ENCODE data around the gene METTL26.

The METTL26 gene

DNA sequence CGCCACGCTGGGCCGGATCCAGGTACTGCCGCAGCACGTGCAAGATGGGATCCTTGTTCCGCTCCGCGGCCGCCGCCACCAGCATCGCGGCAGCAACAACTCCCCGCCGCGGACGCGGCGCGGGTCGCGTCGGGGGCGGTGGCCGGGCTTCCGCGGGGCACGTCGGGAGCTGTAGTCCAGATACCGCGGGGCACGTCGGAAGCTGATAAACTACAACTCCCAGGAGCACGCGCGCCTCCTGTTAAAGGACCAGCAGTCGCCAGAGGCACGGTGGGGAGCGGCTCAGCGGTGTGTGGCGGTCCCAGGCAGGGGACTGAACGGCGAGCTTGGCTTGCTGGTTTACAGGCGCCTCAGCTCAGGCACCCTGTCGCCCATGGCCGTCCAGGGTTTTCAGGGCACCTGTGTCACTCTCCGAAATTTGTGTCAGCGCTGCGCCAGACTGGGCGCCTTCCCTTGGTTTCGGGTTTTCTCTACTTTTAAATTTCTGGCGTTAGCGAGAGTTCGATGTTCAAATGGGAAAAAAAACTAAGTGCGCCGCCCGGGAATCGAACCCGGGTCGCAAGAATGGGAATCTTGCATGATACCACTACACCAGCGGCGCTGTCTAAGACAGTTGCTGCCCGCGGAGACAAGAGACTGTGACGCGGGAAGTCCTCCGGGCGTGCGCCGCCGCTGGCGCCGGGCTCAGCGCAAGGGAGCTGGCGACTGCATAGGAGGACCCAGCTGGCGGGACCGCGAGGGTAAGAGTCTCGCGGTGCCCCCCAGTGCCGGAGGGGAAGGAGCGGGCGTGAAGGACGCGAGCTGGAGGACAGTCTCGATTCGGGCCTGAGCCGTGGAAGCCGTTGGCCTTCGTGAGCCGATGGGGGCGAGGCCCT lies at the start of gene METTL26:
Gene METTL26, minus strand, starts transcription at position 100 of the 875 bp plus-strand sequence. Its CDS starts 15 bp downstream, at position 85.
- Mint-ChIP-seq H3K27ac (peak within 1 kb of the TSS; percentile 95 to 100), H3K4me3 (peak within 1 kb of the TSS; percentile 96 to 100), H3K27me3 (peaks cover 7% of the 10 kb centered on the region), H3K4me1 (peaks cover 34% of the 10 kb centered on the region), H3K9me3 (no peaks in the 10 kb centered on the region)
- peak; percentile 94 to 97 for DNase-seq
- peak; percentile 89 for ATAC-seq

DNA sequence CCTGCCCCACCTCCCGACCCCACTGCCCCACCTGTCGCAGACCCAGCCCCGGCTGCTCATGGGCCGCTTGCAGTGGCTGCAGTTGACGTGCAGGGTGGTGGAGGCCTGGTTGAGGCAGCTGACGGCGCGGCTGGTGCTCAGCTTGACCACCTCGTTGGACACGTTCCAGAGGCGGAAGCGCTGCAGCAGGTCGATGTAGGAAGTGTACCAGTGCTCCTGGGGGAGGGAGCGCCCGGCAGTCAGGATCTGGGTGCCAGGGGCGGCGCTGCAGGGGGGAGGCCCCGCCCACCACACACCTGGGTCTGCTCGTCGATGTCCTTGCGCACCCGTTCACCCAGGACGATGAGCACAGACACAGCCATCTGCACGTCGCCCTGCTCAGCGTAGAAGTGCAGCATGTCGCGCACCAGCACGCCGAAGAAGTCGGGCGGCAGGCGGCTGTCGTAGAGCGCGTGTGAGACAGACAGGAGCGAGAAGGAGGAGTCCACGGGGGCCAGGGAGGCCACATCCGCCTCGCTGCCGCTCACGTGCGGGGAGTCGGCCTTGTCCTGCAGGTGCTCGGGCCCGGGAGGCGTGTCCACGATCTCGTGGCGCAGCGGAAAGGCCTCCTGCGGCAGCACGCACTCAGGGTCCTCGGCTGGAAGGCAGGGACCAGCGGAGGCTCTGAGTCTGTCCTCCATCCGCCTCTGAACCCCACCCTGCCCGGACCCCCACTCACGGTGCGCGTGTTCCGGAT lies 49.0 kb upstream of the METTL26 start:
- Mint-ChIP-seq H3K4me3 (no peak overlapping the region), H3K27ac (no peak overlapping the region), H3K27me3 (no peaks in the 10 kb centered on the region), H3K9me3 (no peaks in the 10 kb centered on the region), H3K4me1 (peaks cover 82% of the 10 kb centered on the region)
- DNase-seq (no peak), ATAC-seq (no peak)

GRCh38 chr16:684071-684794 lies 48.1 kb upstream of the METTL26 start, which contains the start of gene JMJD8:
JMJD8 (minus strand) TSS chr16:684334; CDS start chr16:684319, 15 bp downstream.
- ATAC-seq (peak; percentile 87), DNase-seq (peak; percentile 95 to 97)
- peak within 1 kb of the TSS; percentile 33 to 82 for H3K27ac Mint-ChIP-seq
- H3K4me1 Mint-ChIP-seq: peaks cover 78% of the 10 kb centered on the region
- no peaks in the 10 kb centered on the region for H3K9me3 Mint-ChIP-seq
- no peaks in the 10 kb centered on the region for H3K27me3 Mint-ChIP-seq
- peak within 1 kb of the TSS; percentile 83 to 90 for H3K4me3 Mint-ChIP-seq

DNA sequence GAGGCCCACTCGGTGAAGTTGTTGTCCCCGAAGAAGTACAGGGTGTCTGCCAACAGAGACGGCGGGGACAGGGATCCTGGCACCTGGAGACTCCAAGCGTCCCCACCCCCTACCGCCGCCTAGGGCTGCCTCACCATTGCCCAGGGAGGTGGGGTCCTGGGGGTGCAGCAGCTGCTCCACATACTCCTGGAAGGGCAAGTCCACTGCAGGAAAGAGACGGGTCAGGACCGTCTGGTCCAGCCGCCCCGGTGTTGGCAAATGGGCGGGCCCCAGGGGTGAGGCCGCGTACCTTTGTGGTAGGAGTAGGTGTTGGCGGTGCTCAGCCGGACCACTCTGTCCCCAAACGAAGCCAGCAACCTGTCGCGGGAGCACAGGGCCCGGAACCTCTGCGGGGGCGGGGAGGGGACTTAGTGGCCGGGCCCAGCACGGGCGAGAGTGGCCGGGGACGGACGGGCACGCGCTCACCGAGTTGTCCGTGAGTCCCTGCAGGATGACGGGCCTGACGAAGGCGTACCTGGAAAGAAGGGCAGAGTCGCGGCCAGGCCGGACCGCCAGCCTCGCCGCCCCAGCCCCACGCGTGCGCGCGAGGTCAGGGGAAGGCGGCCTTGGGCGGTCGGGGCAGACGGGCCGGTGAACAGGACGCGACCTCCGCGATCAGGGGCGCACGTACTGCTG lies 47.4 kb upstream of the METTL26 start:
- Mint-ChIP-seq H3K27me3 (no peaks in the 10 kb centered on the region), H3K4me1 (peaks cover 77% of the 10 kb centered on the region), H3K4me3 (peak overlapping the region; percentile 76 to 90), H3K9me3 (no peaks in the 10 kb centered on the region), H3K27ac (peak overlapping the region in 1 of 2 donors; percentile 82)
- ATAC-seq: no peak
- DNase-seq: no peak

DNA sequence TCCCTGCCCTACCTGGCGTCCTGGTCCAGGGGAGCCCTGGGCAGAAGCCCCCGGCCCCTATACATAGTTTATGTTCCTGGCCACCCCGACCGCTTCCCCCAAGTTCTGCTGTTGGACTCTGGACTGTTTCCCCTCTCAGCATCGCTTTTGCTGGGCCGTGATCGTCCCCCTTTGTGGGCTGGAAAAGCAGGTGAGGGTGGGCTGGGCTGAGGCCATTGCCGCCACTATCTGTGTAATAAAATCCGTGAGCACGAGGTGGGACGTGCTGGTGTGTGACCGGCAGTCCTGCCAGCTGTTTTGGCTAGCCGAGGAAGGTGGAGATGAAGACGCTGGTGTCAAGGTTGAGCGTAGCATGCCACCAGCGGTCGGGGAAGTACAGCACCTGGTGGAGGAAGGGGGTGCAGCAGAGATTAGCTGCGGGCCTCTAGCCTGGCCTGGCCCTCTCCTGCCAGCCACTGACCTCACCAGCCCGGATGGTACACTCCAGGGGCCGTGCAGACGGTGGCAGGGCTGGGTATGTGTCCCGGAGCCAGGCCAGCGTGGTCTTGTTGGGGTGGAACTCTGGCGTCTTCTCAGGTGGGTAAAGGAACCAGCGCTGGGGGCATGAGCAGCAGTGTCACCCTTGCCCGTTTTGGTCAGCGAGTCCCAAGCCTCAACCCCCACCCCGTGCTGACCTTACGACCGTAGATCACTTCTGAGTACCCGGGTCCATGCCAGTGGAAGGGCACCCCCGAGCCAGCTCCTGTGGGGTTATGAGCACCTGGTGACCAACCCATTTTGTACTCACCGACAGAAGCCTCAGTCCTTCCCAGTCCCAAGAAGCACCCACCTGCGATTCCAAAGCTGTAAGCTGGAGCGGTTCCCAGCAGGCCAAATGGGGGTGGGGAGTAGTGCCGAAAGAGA lies 46.6 kb upstream of the METTL26 start:
- DNase-seq (no peak), ATAC-seq (no peak)
- peak overlapping the region in 1 of 2 donors; percentile 87 for H3K27ac Mint-ChIP-seq
- H3K4me3 Mint-ChIP-seq: peak overlapping the region; percentile 76 to 90
- H3K9me3 Mint-ChIP-seq: no peaks in the 10 kb centered on the region
- H3K4me1 Mint-ChIP-seq: peaks cover 69% of the 10 kb centered on the region
- no peaks in the 10 kb centered on the region for H3K27me3 Mint-ChIP-seq

DNA sequence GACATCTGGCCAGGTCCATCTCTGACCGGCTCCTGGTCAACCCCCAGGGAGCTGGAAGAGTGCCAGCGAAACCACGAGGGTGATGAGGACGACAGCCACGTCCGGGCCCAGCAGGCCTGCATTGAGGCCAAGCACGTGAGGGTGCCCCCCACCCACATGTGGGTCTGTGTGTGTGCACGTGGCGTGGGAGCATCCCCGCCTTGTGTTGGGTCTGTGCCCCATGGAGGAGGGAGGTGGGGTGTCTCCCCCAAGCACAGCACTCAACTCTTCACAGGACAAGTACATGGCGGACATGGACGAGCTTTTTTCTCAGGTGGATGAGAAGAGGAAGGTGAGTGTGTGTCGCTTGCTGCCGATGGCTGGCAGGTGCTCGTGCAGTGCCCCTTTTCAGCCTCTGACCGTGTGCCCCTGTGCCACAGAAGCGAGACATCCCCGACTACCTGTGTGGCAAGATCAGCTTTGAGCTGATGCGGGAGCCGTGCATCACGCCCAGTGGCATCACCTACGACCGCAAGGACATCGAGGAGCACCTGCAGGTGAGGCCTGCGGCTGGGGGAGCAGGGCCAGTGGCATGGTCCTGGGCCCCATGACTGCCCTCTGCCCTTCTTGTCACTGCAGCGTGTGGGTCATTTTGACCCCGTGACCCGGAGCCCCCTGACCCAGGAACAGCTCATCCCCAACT lies 45.8 kb upstream of the METTL26 start:
- Mint-ChIP-seq H3K27ac (no peak overlapping the region), H3K4me3 (peak overlapping the region; percentile 85 to 90), H3K9me3 (no peaks in the 10 kb centered on the region), H3K27me3 (peaks cover 6% of the 10 kb centered on the region), H3K4me1 (peaks cover 67% of the 10 kb centered on the region)
- ATAC-seq: no peak
- no peak for DNase-seq

DNA sequence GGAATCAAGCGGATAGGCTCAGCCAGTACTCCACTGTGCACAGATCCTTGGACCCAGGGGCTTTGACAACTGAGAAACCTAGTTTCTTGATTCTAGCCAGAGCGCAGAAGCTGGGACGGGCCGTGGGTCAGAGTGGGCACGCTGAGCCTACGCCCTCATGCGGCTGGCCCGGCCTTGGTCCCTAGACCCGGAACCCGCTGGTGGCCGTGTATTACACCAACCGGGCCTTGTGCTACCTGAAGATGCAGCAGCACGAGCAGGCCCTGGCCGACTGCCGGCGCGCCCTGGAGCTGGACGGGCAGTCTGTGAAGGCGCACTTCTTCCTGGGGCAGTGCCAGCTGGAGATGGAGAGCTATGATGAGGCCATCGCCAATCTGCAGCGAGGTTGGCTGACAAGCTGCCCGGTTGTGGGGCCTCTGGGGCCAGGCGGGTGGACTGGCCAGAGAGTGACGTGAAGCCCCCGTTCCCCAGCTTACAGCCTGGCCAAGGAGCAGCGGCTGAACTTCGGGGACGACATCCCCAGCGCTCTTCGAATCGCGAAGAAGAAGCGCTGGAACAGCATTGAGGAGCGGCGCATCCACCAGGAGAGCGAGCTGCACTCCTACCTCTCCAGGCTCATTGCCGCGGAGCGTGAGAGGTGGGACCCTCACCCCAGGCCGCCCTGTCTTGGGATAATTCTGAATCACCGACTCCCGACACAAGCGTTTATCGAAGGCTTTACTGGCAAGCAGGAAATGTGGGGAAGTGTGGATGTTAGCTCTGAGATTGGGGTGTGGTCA lies 45.1 kb upstream of the METTL26 start:
- no peak for DNase-seq
- H3K4me3 Mint-ChIP-seq: peak overlapping the region; percentile 85 to 90
- H3K27ac Mint-ChIP-seq: no peak overlapping the region
- no peaks in the 10 kb centered on the region for H3K9me3 Mint-ChIP-seq
- no peak for ATAC-seq
- peaks cover 62% of the 10 kb centered on the region for H3K4me1 Mint-ChIP-seq
- H3K27me3 Mint-ChIP-seq: peaks cover 10% of the 10 kb centered on the region

DNA sequence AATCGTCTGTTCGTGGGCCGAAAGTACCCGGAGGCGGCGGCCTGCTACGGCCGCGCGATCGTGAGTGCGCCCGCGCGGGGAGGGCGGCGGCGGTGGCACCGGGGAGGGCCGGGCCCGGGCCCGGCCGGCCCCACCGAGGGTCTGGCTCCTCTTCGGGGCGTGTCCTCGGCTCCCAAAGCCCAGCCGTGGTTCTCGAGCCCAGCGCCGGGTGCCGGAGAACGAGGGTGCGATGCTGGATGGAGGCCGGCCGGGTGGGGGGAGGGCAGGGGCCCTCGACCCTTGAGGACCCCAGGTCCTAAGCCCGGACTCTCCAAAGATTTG lies 44.5 kb upstream of the METTL26 start:
- H3K4me1 Mint-ChIP-seq: peaks cover 57% of the 10 kb centered on the region
- no peak overlapping the region for H3K27ac Mint-ChIP-seq

DNA sequence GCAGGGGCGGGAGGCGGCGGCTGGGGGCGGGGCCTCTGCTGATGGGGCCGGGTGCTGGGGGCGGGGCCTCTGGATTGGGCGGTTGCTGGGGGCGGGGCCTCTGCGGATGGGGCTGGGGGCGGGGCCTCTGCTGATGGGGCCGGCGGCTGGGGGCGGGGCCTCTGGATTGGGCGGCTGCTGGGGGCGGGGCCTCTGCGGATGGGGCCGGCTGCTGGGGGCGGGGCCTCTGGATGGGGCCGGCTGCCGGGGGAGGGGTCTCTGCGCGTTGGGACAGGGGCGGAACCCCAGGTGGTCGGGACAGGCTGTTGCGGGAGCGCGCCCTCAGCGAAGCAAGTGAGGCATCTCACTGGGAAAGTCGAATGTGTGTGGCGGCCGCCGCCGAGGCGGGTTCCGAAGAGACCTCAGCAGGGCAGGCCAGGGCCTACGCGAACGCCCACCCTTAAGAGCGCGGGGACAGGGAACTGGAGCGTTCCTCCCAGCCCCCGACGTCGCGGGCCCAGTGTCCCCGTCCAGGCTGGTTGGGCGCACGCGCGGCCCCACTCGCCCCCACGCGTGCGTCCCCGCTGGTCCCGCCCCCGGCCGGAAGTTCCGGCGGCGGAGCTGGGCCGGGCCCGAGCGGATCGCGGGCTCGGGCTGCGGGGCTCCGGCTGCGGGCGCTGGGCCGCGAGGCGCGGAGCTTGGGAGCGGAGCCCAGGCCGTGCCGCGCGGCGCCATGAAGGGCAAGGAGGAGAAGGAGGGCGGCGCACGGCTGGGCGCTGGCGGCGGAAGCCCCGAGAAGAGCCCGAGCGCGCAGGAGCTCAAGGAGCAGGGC lies 43.9 kb upstream of the METTL26 start, which contains the start of gene STUB1:
Gene STUB1, plus strand, starts transcription at position 597 of the 811 bp plus-strand sequence. Its CDS starts 116 bp downstream, at position 713.
- Mint-ChIP-seq H3K4me1 (peaks cover 56% of the 10 kb centered on the region), H3K27me3 (peaks cover 15% of the 10 kb centered on the region)

More for the DNA sequence above, 44.5 kb upstream of the METTL26 start:
- DNase-seq (no peak), ATAC-seq (no peak)
- peaks cover 10% of the 10 kb centered on the region for H3K27me3 Mint-ChIP-seq
- H3K9me3 Mint-ChIP-seq: no peaks in the 10 kb centered on the region
- peak overlapping the region; percentile 85 to 90 for H3K4me3 Mint-ChIP-seq

DNA sequence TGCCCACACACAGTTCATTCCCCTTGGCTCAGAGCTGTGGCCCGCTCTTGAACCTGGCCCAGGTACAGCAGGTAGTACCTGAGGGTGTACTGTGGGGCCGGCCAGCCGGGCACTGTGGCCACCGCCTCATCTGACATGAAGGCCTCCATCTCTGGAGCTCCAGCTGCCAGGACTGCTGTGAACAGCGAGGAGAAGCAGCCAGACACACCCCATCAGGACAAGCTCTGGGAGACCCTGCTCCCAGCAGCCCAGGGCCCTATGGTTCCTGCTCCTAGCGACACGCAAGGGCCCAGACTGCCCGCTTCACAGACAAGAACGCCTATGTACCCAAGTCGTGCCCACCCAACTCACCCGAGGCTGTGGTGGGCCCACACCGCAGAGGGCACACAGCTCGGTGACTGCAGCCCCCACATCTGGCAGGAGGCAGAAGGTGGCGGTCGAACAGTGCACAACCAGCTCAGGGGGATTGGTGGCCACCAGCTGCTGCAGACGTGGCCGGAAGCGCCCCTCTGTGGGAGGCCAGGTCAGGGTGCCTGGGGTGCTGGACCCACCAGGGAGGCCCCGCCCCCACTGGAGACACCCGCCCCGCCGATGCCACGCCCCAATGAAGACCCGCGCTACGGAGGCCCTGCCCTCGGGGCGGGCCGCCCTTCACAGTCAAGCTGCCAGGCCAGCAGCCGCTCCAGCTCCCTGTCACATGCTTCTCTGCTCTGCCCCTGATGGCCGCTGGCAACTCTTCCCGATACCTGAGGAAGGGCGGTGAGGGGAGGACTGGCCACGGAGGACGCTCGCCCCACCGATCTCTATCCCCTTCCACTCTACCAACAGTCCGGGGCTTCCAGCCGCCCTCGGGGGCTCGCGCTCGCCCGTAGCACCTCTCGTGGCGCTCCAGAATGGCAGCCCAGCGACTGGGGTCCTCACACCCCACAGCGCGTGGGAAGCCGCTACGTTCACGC lies 43.0 kb upstream of the METTL26 start:
- ATAC-seq (peak; percentile 8), DNase-seq (peak; percentile 58 to 64)
- peak overlapping the region in 1 of 2 donors; percentile 75 for H3K27ac Mint-ChIP-seq
- H3K4me3 Mint-ChIP-seq: peak overlapping the region; percentile 86 to 90
- H3K4me1 Mint-ChIP-seq: peaks cover 51% of the 10 kb centered on the region
- peaks cover 19% of the 10 kb centered on the region for H3K27me3 Mint-ChIP-seq
- H3K9me3 Mint-ChIP-seq: no peaks in the 10 kb centered on the region

More for the DNA sequence above, 43.9 kb upstream of the METTL26 start, which contains the start of gene STUB1:
- H3K9me3 Mint-ChIP-seq: no peaks in the 10 kb centered on the region
- ATAC-seq: peak; percentile 56
- DNase-seq: peak; percentile 89 to 91
- H3K27ac Mint-ChIP-seq: peak within 1 kb of the TSS in 1 of 2 donors; percentile 75
- peak within 1 kb of the TSS; percentile 86 to 90 for H3K4me3 Mint-ChIP-seq

DNA sequence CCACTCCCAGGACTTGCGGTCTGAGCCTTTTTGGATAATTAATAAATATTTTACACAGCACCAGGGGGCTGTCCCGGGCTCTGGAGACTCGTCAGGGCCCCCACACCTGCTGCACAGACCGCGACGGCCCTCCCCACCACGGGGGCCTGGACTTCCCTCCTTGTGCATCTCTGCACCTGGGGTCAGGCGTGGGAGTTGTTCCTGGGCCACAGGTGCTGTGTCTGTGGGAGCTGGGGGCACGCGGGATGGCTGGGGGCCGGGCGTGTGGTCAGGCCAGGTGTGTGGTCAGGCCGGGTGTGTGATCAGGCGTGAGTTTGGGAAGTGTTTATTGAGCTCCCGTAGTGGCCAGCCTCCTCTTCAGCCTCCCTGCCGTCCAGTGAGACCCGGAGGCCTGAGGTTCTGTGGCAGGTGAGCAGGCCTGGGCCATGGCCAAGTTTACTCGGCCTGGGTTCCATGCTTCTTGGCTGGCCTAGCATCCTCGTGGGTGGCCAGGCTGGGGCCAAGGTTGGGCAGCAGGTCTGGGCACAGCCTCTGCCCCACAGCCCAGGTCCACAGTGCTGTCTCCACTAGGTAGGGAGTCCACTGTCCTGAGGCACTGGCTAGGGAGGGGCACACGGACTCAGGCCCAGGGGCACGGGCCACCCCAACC lies 42.2 kb upstream of the METTL26 start:
- H3K9me3 Mint-ChIP-seq: no peaks in the 10 kb centered on the region
- ATAC-seq: no peak
- H3K4me3 Mint-ChIP-seq: no peak overlapping the region
- peaks cover 19% of the 10 kb centered on the region for H3K27me3 Mint-ChIP-seq
- no peak for DNase-seq
- peak overlapping the region in 1 of 2 donors; percentile 95 for H3K27ac Mint-ChIP-seq
- peaks cover 45% of the 10 kb centered on the region for H3K4me1 Mint-ChIP-seq
